HEK293 (cell line): Measurements from ENCODE around the gene DNAAF9.

Source experiments
- KLF9 ChIP-seq: fragments of 450-650 bp; formaldehyde crosslinking; IDR thresholded peaks from 2 replicates; pipeline ENCODE4 v1.5.1; 2016; ENCODE audit warnings: missing biosample characterization, missing genetic modification characterization, low read depth
- SP7 ChIP-seq: fragments of 450-650 bp; formaldehyde crosslinking; IDR thresholded peaks from 2 replicates; pipeline ENCODE4 v1.5.1; 2016; ENCODE audit warnings: missing biosample characterization, missing genetic modification characterization
- ZBTB8A ChIP-seq: fragments of 450-650 bp; formaldehyde crosslinking; IDR thresholded peaks from 2 replicates; pipeline ENCODE4 v1.5.1; 2016; ENCODE audit warnings: missing biosample characterization, missing genetic modification characterization
- ZFP41 ChIP-seq: fragments of 450-650 bp; formaldehyde crosslinking; IDR thresholded peaks from 2 replicates; pipeline ENCODE4 v1.5.1; 2016; ENCODE audit warnings: missing biosample characterization, missing genetic modification characterization, borderline replicate concordance
- ZNF175 ChIP-seq: fragments of 450-650 bp; formaldehyde crosslinking; IDR thresholded peaks from 2 replicates; pipeline ENCODE4 v1.5.1; 2016; ENCODE audit warnings: missing biosample characterization, missing genetic modification characterization
- ZNF24 ChIP-seq: fragments of 450-650 bp; formaldehyde crosslinking; IDR thresholded peaks from 2 replicates; pipeline ENCODE4 v1.5.1; 2016; ENCODE audit warnings: missing biosample characterization, missing genetic modification characterization
- ZNF416 ChIP-seq: fragments of 450-650 bp; formaldehyde crosslinking; IDR thresholded peaks from 2 replicates; pipeline ENCODE4 v1.5.1; 2016; ENCODE audit warnings: missing biosample characterization, missing genetic modification characterization
- TF ChIP-seq, protein P1 (sequence below): fragments of 450-650 bp; formaldehyde crosslinking; IDR thresholded peaks from 2 replicates; pipeline ENCODE4 v1.5.1; 2016; ENCODE audit warnings: missing biosample characterization, missing genetic modification characterization
- TF ChIP-seq, protein P2 (sequence below): sonication (generic); formaldehyde crosslinking; IDR thresholded peaks from 2 replicates; pipeline ENCODE4 v1.8.1; 2022; ENCODE audit warnings: mild to moderate bottlenecking, moderate library complexity, missing genetic modification reagents
- TF ChIP-seq, protein P3 (sequence below): fragments of 450-650 bp; formaldehyde crosslinking; IDR thresholded peaks from 2 replicates; pipeline ENCODE4 v1.5.1; 2016; ENCODE audit warnings: missing biosample characterization, missing genetic modification characterization, borderline replicate concordance
- TF ChIP-seq, protein P4 (sequence below): fragments of 450-650 bp; formaldehyde crosslinking; IDR thresholded peaks from 2 replicates; pipeline ENCODE4 v1.5.1; 2016; ENCODE audit warnings: missing biosample characterization, missing genetic modification characterization
- TF ChIP-seq, protein P5 (sequence below): fragments of 450-650 bp; formaldehyde crosslinking; IDR thresholded peaks from 2 replicates; pipeline ENCODE4 v1.5.1; 2016; ENCODE audit warnings: missing biosample characterization, missing genetic modification characterization
- TF ChIP-seq, protein P6 (sequence below): fragments of 450-650 bp; formaldehyde crosslinking; IDR thresholded peaks from 2 replicates; pipeline ENCODE4 v1.5.1; 2016; ENCODE audit warnings: missing biosample characterization, missing genetic modification characterization, low read depth

DNA sequence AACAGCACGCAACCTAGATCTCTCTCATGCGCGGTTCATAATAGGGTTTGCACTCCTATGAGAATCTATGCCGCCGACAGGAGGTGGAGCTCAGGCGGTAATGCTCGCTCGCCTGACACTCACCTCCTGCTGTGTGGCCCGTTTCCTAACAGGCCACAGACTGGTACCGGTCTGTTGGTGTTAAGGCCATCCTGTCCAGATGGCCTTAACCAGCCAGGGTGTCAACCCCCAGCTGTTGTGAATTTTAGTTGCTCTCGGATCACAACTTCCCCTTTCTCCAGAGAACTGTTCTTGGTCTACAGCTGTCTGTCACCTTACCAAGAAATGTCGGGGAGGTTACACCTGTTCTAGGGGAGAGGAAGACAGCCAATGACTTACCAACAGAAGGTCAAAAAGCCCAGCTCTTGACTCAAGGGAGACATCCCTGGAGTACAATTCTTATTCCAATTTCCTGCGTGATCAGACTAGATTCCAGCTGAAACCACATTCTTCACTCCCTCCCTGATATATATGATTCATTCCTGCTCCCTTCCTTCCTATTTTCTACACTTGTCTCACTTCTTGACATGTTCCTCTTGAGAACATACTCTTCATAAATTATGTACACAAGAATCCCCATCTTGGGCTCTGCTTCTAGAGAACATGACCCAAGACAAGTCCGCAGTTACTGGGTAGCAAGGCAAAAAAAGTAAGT, 23.1 kb upstream of the DNAAF9 start:
- no peak for TF ChIP-seq KLF9 (tag by site-specific recombination)
- TF ChIP-seq, protein P1, sequence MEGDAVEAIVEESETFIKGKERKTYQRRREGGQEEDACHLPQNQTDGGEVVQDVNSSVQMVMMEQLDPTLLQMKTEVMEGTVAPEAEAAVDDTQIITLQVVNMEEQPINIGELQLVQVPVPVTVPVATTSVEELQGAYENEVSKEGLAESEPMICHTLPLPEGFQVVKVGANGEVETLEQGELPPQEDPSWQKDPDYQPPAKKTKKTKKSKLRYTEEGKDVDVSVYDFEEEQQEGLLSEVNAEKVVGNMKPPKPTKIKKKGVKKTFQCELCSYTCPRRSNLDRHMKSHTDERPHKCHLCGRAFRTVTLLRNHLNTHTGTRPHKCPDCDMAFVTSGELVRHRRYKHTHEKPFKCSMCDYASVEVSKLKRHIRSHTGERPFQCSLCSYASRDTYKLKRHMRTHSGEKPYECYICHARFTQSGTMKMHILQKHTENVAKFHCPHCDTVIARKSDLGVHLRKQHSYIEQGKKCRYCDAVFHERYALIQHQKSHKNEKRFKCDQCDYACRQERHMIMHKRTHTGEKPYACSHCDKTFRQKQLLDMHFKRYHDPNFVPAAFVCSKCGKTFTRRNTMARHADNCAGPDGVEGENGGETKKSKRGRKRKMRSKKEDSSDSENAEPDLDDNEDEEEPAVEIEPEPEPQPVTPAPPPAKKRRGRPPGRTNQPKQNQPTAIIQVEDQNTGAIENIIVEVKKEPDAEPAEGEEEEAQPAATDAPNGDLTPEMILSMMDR (tag by site-specific recombination): no peak
- TF ChIP-seq, protein P2, sequence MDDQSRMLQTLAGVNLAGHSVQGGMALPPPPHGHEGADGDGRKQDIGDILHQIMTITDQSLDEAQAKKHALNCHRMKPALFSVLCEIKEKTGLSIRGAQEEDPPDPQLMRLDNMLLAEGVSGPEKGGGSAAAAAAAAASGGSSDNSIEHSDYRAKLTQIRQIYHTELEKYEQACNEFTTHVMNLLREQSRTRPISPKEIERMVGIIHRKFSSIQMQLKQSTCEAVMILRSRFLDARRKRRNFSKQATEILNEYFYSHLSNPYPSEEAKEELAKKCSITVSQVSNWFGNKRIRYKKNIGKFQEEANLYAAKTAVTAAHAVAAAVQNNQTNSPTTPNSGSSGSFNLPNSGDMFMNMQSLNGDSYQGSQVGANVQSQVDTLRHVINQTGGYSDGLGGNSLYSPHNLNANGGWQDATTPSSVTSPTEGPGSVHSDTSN: no peak
- TF ChIP-seq, protein P3, sequence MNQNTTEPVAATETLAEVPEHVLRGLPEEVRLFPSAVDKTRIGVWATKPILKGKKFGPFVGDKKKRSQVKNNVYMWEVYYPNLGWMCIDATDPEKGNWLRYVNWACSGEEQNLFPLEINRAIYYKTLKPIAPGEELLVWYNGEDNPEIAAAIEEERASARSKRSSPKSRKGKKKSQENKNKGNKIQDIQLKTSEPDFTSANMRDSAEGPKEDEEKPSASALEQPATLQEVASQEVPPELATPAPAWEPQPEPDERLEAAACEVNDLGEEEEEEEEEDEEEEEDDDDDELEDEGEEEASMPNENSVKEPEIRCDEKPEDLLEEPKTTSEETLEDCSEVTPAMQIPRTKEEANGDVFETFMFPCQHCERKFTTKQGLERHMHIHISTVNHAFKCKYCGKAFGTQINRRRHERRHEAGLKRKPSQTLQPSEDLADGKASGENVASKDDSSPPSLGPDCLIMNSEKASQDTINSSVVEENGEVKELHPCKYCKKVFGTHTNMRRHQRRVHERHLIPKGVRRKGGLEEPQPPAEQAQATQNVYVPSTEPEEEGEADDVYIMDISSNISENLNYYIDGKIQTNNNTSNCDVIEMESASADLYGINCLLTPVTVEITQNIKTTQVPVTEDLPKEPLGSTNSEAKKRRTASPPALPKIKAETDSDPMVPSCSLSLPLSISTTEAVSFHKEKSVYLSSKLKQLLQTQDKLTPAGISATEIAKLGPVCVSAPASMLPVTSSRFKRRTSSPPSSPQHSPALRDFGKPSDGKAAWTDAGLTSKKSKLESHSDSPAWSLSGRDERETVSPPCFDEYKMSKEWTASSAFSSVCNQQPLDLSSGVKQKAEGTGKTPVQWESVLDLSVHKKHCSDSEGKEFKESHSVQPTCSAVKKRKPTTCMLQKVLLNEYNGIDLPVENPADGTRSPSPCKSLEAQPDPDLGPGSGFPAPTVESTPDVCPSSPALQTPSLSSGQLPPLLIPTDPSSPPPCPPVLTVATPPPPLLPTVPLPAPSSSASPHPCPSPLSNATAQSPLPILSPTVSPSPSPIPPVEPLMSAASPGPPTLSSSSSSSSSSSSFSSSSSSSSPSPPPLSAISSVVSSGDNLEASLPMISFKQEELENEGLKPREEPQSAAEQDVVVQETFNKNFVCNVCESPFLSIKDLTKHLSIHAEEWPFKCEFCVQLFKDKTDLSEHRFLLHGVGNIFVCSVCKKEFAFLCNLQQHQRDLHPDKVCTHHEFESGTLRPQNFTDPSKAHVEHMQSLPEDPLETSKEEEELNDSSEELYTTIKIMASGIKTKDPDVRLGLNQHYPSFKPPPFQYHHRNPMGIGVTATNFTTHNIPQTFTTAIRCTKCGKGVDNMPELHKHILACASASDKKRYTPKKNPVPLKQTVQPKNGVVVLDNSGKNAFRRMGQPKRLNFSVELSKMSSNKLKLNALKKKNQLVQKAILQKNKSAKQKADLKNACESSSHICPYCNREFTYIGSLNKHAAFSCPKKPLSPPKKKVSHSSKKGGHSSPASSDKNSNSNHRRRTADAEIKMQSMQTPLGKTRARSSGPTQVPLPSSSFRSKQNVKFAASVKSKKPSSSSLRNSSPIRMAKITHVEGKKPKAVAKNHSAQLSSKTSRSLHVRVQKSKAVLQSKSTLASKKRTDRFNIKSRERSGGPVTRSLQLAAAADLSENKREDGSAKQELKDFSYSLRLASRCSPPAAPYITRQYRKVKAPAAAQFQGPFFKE (tag by site-specific recombination): no peak
- TF ChIP-seq ZFP41 (tag by site-specific recombination): no peak
- no peak for TF ChIP-seq ZNF416 (tag by site-specific recombination)
- no peak for TF ChIP-seq ZNF175 (tag by site-specific recombination)
- TF ChIP-seq, protein P4, sequence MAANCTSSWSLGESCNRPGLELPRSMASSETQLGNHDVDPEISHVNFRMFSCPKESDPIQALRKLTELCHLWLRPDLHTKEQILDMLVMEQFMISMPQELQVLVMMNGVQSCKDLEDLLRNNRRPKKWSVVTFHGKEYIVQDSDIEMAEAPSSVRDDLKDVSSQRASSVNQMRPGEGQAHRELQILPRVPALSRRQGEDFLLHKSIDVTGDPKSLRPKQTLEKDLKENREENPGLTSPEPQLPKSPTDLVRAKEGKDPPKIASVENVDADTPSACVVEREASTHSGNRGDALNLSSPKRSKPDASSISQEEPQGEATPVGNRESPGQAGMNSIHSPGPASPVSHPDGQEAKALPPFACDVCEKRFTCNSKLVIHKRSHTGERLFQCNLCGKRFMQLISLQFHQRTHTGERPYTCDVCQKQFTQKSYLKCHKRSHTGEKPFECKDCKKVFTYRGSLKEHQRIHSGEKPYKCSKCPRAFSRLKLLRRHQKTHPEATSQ (tag by site-specific recombination): no peak
- TF ChIP-seq, protein P5, sequence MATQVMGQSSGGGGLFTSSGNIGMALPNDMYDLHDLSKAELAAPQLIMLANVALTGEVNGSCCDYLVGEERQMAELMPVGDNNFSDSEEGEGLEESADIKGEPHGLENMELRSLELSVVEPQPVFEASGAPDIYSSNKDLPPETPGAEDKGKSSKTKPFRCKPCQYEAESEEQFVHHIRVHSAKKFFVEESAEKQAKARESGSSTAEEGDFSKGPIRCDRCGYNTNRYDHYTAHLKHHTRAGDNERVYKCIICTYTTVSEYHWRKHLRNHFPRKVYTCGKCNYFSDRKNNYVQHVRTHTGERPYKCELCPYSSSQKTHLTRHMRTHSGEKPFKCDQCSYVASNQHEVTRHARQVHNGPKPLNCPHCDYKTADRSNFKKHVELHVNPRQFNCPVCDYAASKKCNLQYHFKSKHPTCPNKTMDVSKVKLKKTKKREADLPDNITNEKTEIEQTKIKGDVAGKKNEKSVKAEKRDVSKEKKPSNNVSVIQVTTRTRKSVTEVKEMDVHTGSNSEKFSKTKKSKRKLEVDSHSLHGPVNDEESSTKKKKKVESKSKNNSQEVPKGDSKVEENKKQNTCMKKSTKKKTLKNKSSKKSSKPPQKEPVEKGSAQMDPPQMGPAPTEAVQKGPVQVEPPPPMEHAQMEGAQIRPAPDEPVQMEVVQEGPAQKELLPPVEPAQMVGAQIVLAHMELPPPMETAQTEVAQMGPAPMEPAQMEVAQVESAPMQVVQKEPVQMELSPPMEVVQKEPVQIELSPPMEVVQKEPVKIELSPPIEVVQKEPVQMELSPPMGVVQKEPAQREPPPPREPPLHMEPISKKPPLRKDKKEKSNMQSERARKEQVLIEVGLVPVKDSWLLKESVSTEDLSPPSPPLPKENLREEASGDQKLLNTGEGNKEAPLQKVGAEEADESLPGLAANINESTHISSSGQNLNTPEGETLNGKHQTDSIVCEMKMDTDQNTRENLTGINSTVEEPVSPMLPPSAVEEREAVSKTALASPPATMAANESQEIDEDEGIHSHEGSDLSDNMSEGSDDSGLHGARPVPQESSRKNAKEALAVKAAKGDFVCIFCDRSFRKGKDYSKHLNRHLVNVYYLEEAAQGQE (tag by site-specific recombination): no peak
- TF ChIP-seq, protein P6, sequence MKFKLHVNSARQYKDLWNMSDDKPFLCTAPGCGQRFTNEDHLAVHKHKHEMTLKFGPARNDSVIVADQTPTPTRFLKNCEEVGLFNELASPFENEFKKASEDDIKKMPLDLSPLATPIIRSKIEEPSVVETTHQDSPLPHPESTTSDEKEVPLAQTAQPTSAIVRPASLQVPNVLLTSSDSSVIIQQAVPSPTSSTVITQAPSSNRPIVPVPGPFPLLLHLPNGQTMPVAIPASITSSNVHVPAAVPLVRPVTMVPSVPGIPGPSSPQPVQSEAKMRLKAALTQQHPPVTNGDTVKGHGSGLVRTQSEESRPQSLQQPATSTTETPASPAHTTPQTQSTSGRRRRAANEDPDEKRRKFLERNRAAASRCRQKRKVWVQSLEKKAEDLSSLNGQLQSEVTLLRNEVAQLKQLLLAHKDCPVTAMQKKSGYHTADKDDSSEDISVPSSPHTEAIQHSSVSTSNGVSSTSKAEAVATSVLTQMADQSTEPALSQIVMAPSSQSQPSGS (tag by site-specific recombination): no peak
- no peak for TF ChIP-seq ZNF24 (tag by site-specific recombination)
- no peak for TF ChIP-seq SP7 (tag by site-specific recombination)
- TF ChIP-seq ZBTB8A (tag by site-specific recombination): no peak
